H9 (cell line): ENCODE data around the gene HOXC10. TPM values are rescaled to one million over a fixed set of nuclear protein-coding genes. Genes with fewer than 3 reads are reported as not detected.

Experiments
- DNase-seq: peaks from one replicate; pipeline ENCODE4 v3.0.0-alpha.2; 2017
- H2AFZ ChIP-seq: one replicate; pipeline ENCODE4 v1.6.1; 2013; ENCODE audit warnings: mild to moderate bottlenecking, low read length, control low read depth, moderate library complexity
- H2AK5ac ChIP-seq: 2 replicates; pipeline ENCODE4 v1.6.1; 2013; ENCODE audit warnings: low read length, control low read depth, mixed read lengths; ENCODE audit not compliant: insufficient read length
- H2BK120ac ChIP-seq: one replicate; pipeline ENCODE4 v1.6.1; 2013; ENCODE audit warnings: low read depth, mild to moderate bottlenecking, low read length, control low read depth, inconsistent platforms; ENCODE audit not compliant: poor library complexity, severe bottlenecking
- H2BK12ac ChIP-seq: 2 replicates; pipeline ENCODE4 v1.6.1; 2013; ENCODE audit warnings: low read length, control low read depth, mixed read lengths, low read depth; ENCODE audit not compliant: insufficient read length
- H2BK15ac ChIP-seq: 2 replicates; pipeline ENCODE4 v1.6.1; 2013; ENCODE audit warnings: low read depth, low read length, control low read depth
- H2BK20ac ChIP-seq: one replicate; pipeline ENCODE4 v1.6.1; 2013; ENCODE audit warnings: low read depth, mild to moderate bottlenecking, low read length, control low read depth, inconsistent platforms; ENCODE audit not compliant: poor library complexity, severe bottlenecking
- H2BK5ac ChIP-seq: 2 replicates; pipeline ENCODE4 v1.6.1; 2013; ENCODE audit warnings: low read length, control low read depth, mixed read lengths; ENCODE audit not compliant: insufficient read length
- H3K14ac ChIP-seq: 2 replicates; pipeline ENCODE4 v1.6.1; 2013; ENCODE audit warnings: low read length, control low read depth; ENCODE audit not compliant: insufficient read depth
- H3K18ac ChIP-seq: 2 replicates; pipeline ENCODE4 v1.6.1; 2013; ENCODE audit warnings: low read depth, mild to moderate bottlenecking, mixed read lengths, low read length, control low read depth; ENCODE audit not compliant: insufficient read length
- H3K23ac ChIP-seq: 2 replicates; pipeline ENCODE4 v1.6.1; 2013; ENCODE audit warnings: low read length, control low read depth, mixed read lengths, low read depth; ENCODE audit not compliant: insufficient read length
- H3K23me2 ChIP-seq: 2 replicates; pipeline ENCODE4 v1.6.1; 2013; ENCODE audit warnings: low read depth, mild to moderate bottlenecking, mixed read lengths, low read length, control low read depth; ENCODE audit not compliant: insufficient read length, poor library complexity, severe bottlenecking
- H3K27ac ChIP-seq: 2 replicates; pipeline ENCODE4 v1.5.1; 2013; ENCODE audit warnings: low read length, control low read depth, mixed read lengths, low read depth; ENCODE audit not compliant: insufficient read length
- H3K27me3 ChIP-seq: 2 replicates; pipeline ENCODE4 v1.6.1; 2013; ENCODE audit warnings: low read length, control low read depth, inconsistent platforms; ENCODE audit not compliant: insufficient read depth
- H3K4ac ChIP-seq: 2 replicates; pipeline ENCODE4 v1.6.1; 2013; ENCODE audit warnings: low read depth, mild to moderate bottlenecking, control low read depth, inconsistent platforms, low read length, moderate library complexity
- H3K4me1 ChIP-seq: 2 replicates; pipeline ENCODE4 v1.6.1; 2013; ENCODE audit warnings: low read length, control low read depth, inconsistent platforms; ENCODE audit not compliant: insufficient read depth
- H3K4me2 ChIP-seq: 2 replicates; pipeline ENCODE4 v1.6.1; 2013; ENCODE audit warnings: low read length, control low read depth, mixed read lengths; ENCODE audit not compliant: insufficient read length, insufficient read depth
- H3K56ac ChIP-seq: 2 replicates; pipeline ENCODE4 v1.6.1; 2013; ENCODE audit warnings: low read depth, mild to moderate bottlenecking, mixed read lengths, low read length, control low read depth; ENCODE audit not compliant: insufficient read length
- H3K79me1 ChIP-seq: 2 replicates; pipeline ENCODE4 v1.6.1; 2013; ENCODE audit warnings: low read depth, mild to moderate bottlenecking, moderate library complexity, low read length, control low read depth, inconsistent platforms; ENCODE audit not compliant: insufficient read depth, poor library complexity, severe bottlenecking
- H3K79me2 ChIP-seq: 2 replicates; pipeline ENCODE4 v1.6.1; 2013; ENCODE audit warnings: low read length, control low read depth, inconsistent platforms; ENCODE audit not compliant: insufficient read depth
- H3K9ac ChIP-seq: 2 replicates; pipeline ENCODE4 v1.6.1; 2013; ENCODE audit warnings: low read length, control low read depth, mixed read lengths; ENCODE audit not compliant: insufficient read length; ENCODE audit errors: extremely low read depth
- H3K9me3 ChIP-seq: one replicate; pipeline ENCODE4 v1.6.1; 2013; ENCODE audit warnings: low read depth, low read length, inconsistent platforms; ENCODE audit not compliant: control insufficient read depth
- H3T11ph ChIP-seq: one replicate; pipeline ENCODE4 v1.6.1; 2013; ENCODE audit warnings: mild to moderate bottlenecking, low read length, control low read depth, inconsistent platforms
- H4K20me1 ChIP-seq: one replicate; pipeline ENCODE4 v1.6.1; 2013; ENCODE audit not compliant: control insufficient read depth, insufficient read length, insufficient read depth
- H4K5ac ChIP-seq: 2 replicates; pipeline ENCODE4 v1.6.1; 2013; ENCODE audit warnings: low read depth, mild to moderate bottlenecking, mixed read lengths, low read length, control low read depth; ENCODE audit not compliant: insufficient read length
- H4K8ac ChIP-seq: replicated peaks from 2 replicates; pipeline ENCODE4 v1.6.1; 2013; ENCODE audit warnings: low read length, control low read depth, mixed read lengths, low read depth; ENCODE audit not compliant: insufficient read length
- H4K91ac ChIP-seq: 2 replicates; pipeline ENCODE4 v1.6.1; 2013; ENCODE audit warnings: low read depth, mild to moderate bottlenecking, moderate library complexity, mixed read lengths, low read length, control low read depth; ENCODE audit not compliant: insufficient read length
- H3K27ac Mint-ChIP-seq, 3 experiments: 2 replicates in 2 of 3; 3 replicates in 1 of 3; pipeline ENCODE4 v1.8.0; 2020 to 2021; ENCODE audit warnings: mixed read lengths in 3 of 3, mild to moderate bottlenecking in 1 of 3, moderate library complexity in 1 of 3
- H3K27me3 Mint-ChIP-seq: 2 replicates; pipeline ENCODE4 v1.8.0; 2021; ENCODE audit warnings: low read depth, mild to moderate bottlenecking, moderate library complexity, mixed read lengths
- H3K36me3 Mint-ChIP-seq, 3 experiments: 2 replicates in 2 of 3; 3 replicates in 1 of 3; pipeline ENCODE4 v1.8.0; 2020 to 2021; ENCODE audit warnings: low read depth in 3 of 3, mixed read lengths in 3 of 3; ENCODE audit not compliant: insufficient read depth in 1 of 3
- H3K4me1 Mint-ChIP-seq, 2 experiments: 2 replicates each; pipeline ENCODE4 v1.8.0; 2020; ENCODE audit warnings: mixed read lengths in 2 of 2
- H3K4me3 Mint-ChIP-seq, 2 experiments: 2 replicates in 1 of 2; 3 replicates in 1 of 2; pipeline ENCODE4 v1.8.0; 2020 to 2021; ENCODE audit warnings: mild to moderate bottlenecking in 2 of 2, mixed read lengths in 2 of 2, moderate library complexity in 1 of 2
- H3K9me3 Mint-ChIP-seq, 2 experiments: 2 replicates in 1 of 2; 3 replicates in 1 of 2; pipeline ENCODE4 v1.8.0; 2020; ENCODE audit warnings: mild to moderate bottlenecking in 2 of 2, mixed read lengths in 2 of 2, moderate library complexity in 1 of 2
- CTCF ChIP-seq: fragments of 200-600 bp; sonication (generic); conservative IDR thresholded peaks from 3 replicates; pipeline ENCODE4 v1.8.0; 2021; ENCODE audit warnings: antibody characterized with exemption, mild to moderate bottlenecking
- WGBS: extraction: QIAGEN DNeasy Blood & Tissue Kit; methylation state at CpG from one replicate; pipeline ENCODE4 v1.1.7; 2013; ENCODE audit warnings: missing lambda C conversion rate, low lambda C conversion rate, mixed read lengths; ENCODE audit not compliant: insufficient read length; ENCODE audit errors: extremely low coverage; 5-methylcytosine and 5-hydroxymethylcytosine counted together
- total RNA-seq: library from RNA; stranded (reverse); gene quantifications from 2 replicates; pipeline ENCODE4 v1.2.1, GENCODE V29; 2021

The HOXC10 gene
- total RNA-seq, 1 experiment from 2014 or later: not detected

- Mint-ChIP-seq H3K36me3 (no peaks in the 10 kb centered on the region), H3K27me3 (peaks cover 100% of the 10 kb centered on the region), H3K4me1 (peaks cover 7 to 34% of the 10 kb centered on the region in 2 experiments), H3K4me3 (no peak overlapping the region; a peak in 1 of 5 replicates), H3K9me3 (peaks cover 0 to 2% of the 10 kb centered on the region in 2 experiments; a peak in 2 of 5 replicates), H3K27ac (peak overlapping the region in 1 of 3 experiments; percentile 28; a peak in 1 of 7 replicates)
- H3K9ac ChIP-seq: no peak overlapping the region
- H4K8ac ChIP-seq: no peak overlapping the region
- no peak overlapping the region for H2BK5ac ChIP-seq
- no peak overlapping the region for H4K5ac ChIP-seq
- no CpG with 5 or more reads among the region's 10 CpGs for WGBS
- H3K4me1 ChIP-seq: no peaks in the 10 kb centered on the region
- no peak overlapping the region for H3K14ac ChIP-seq
- no peaks in the 10 kb centered on the region for H3K79me1 ChIP-seq
- DNase-seq: no peak
- no peak overlapping the region for H3K18ac ChIP-seq
- H2BK120ac ChIP-seq: no peak overlapping the region
- H3K4me2 ChIP-seq: no peak overlapping the region
- no peaks in the 10 kb centered on the region for H4K20me1 ChIP-seq
- no peak overlapping the region for H3K4ac ChIP-seq
- no peak overlapping the region for H2BK12ac ChIP-seq
- no peak overlapping the region for H3K23ac ChIP-seq
- H3K27me3 ChIP-seq: peaks cover 93% of the 10 kb centered on the region
- no peak overlapping the region for H2BK20ac ChIP-seq
- H3K56ac ChIP-seq: no peak overlapping the region
- H3K9me3 ChIP-seq: no peaks in the 10 kb centered on the region
- no peaks in the 10 kb centered on the region for H3K23me2 ChIP-seq
- no peak overlapping the region for H2BK15ac ChIP-seq
- no peak overlapping the region for H4K91ac ChIP-seq
- no peak overlapping the region for H2AK5ac ChIP-seq
- no peaks in the 10 kb centered on the region for H3K79me2 ChIP-seq
- H2AFZ ChIP-seq: no peak overlapping the region
- no peak overlapping the region for H3K27ac ChIP-seq
- no peak overlapping the region for H3T11ph ChIP-seq
- TF ChIP-seq CTCF: no peak
These were observed 25.4 kb downstream of the HOXC10 start for GRCh38 chr12:54010053-54010971.
